ENCODE data around the gene ZSWIM5. TPM values are rescaled to one million over a fixed set of nuclear protein-coding genes. Genes with fewer than 3 reads are reported as not detected.
"Not testable (repeated sequence)": the region's sequence is repeated elsewhere in the genome, so short reads cannot be mapped to it uniquely, and the experiment has no call there.

Gene ZSWIM5
- total RNA-seq, 1 donor from 2014 or later, result 13.2 TPM

- no peaks in the 10 kb centered on the region for H3K27me3 Mint-ChIP-seq (ENCODE audit: low read depth)
- H3K27ac Mint-ChIP-seq (ENCODE audit: unreplicated experiment), result no peak overlapping the region
- no peak for DNase-seq (ENCODE audit: low read depth, low spot score)
- no peak for TF ChIP-seq CTCF (conservative IDR thresholded peaks at IDR 0.05)
- H3K4me3 Mint-ChIP-seq, result no peak overlapping the region
- H3K4me1 Mint-ChIP-seq, result no peaks in the 10 kb centered on the region
- H3K36me3 Mint-ChIP-seq (ENCODE audit: low read depth), result no peaks in the 10 kb centered on the region
- peaks cover 3% of the 10 kb centered on the region for H3K9me3 Mint-ChIP-seq
Measured at GRCh38 chr1:45225598-45225997, 19.2 kb upstream of the ZSWIM5 start.

- not testable (repeated sequence) for H3K36me3 Mint-ChIP-seq (ENCODE audit: low read depth); H3K27ac Mint-ChIP-seq (ENCODE audit: unreplicated experiment); DNase-seq (ENCODE audit: low read depth, low spot score); H3K27me3 Mint-ChIP-seq (ENCODE audit: low read depth); H3K9me3 Mint-ChIP-seq; H3K4me1 Mint-ChIP-seq; H3K4me3 Mint-ChIP-seq
Measured at GRCh38 chr1:45223710-45224109, 17.3 kb upstream of the ZSWIM5 start.

- Mint-ChIP-seq H3K36me3 (ENCODE audit: low read depth) (no peaks in the 10 kb centered on the region), H3K4me3 (no peak overlapping the region), H3K9me3 (peaks cover 3% of the 10 kb centered on the region), H3K4me1 (no peaks in the 10 kb centered on the region), H3K27ac (ENCODE audit: unreplicated experiment) (no peak overlapping the region), H3K27me3 (ENCODE audit: low read depth) (no peaks in the 10 kb centered on the region)
- DNase-seq (ENCODE audit: low read depth, low spot score), result no peak
- no peak for TF ChIP-seq CTCF (conservative IDR thresholded peaks at IDR 0.05)
Measured at GRCh38 chr1:45221716-45222115, 15.3 kb upstream of the ZSWIM5 start.

GRCh38 chr1:45216861-45217260, 10.5 kb upstream of the ZSWIM5 start:
- Mint-ChIP-seq H3K27me3 (ENCODE audit: low read depth) (no peaks in the 10 kb centered on the region), H3K4me3 (no peak overlapping the region), H3K9me3 (no peaks in the 10 kb centered on the region), H3K36me3 (ENCODE audit: low read depth) (no peaks in the 10 kb centered on the region), H3K27ac (ENCODE audit: unreplicated experiment) (no peak overlapping the region), H3K4me1 (no peaks in the 10 kb centered on the region)
- DNase-seq (ENCODE audit: low read depth, low spot score), result no peak
- no peak for TF ChIP-seq CTCF (conservative IDR thresholded peaks at IDR 0.05)

GRCh38 chr1:45216200-45216541, 9.8 kb upstream of the ZSWIM5 start:
- TF ChIP-seq CTCF (conservative IDR thresholded peaks at IDR 0.05), result no peak
- Mint-ChIP-seq H3K4me3 (no peak overlapping the region), H3K4me1 (no peaks in the 10 kb centered on the region), H3K36me3 (ENCODE audit: low read depth) (no peaks in the 10 kb centered on the region), H3K9me3 (no peaks in the 10 kb centered on the region), H3K27me3 (ENCODE audit: low read depth) (no peaks in the 10 kb centered on the region), H3K27ac (ENCODE audit: unreplicated experiment) (no peak overlapping the region)
- DNase-seq (ENCODE audit: low read depth, low spot score), result no peak

GRCh38 chr1:45215485-45216199, 9.2 kb upstream of the ZSWIM5 start:
- Mint-ChIP-seq H3K27ac (ENCODE audit: unreplicated experiment) (no peak overlapping the region), H3K9me3 (no peaks in the 10 kb centered on the region), H3K27me3 (ENCODE audit: low read depth) (no peaks in the 10 kb centered on the region), H3K4me3 (no peak overlapping the region), H3K36me3 (ENCODE audit: low read depth) (no peaks in the 10 kb centered on the region), H3K4me1 (no peaks in the 10 kb centered on the region)
- DNase-seq (ENCODE audit: low read depth, low spot score), result no peak
- TF ChIP-seq CTCF (conservative IDR thresholded peaks at IDR 0.05), result no peak

All from neural crest cell (in vitro differentiated cells).